ENCODE data around the gene SLC24A5.
A peak's percentile ranks its signal among the peaks of the same experiment; 100 is the strongest.

DNA sequence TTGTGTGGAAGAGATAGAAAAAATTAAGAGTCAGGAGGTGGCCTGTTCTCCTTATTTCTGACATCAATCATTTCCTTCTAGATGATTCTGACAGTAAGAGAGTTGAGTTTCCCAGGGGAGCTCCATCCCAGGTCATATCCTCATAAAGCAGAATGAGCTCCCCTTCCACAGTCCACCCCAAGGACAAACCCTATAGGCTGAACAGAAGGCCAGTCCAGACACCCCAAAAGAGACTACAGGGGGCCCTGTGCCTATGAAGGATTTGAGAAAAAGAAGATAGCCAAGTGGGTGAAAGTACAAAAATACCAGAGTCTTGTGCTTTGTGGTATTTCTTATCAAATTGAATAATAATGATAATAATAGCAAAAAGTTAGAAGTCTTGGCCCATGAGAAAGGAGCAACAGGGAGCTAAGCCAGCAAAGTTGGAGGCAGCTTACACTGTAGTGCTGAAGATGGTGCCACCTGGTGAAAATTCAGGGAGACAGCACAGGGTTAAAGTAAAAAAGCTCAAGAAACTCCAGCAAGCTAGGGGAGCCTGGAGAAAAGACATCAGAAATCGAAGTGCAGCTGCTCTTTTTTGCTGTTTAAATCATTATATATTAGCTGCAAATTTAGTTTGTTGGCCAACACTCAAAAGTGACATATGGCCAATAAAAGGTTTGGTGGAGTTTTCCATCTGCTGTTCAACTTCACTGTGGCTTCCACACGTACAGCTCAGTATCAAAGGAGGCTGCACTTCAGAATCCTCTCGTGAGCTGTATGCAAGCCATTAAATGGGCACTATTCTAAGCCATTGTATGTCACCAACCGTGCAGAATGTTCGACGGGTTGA is 35.8 kb upstream of the SLC24A5 start:
- TF ChIP-seq POLR2AphosphoS5 (IDR thresholded peaks at IDR 0.05; ENCODE audit: low read length) (no peak), RFX5 (IDR thresholded peaks at IDR 0.05; ENCODE audit: low read depth, low read length) (no peak)
- TF ChIP-seq, protein P1, sequence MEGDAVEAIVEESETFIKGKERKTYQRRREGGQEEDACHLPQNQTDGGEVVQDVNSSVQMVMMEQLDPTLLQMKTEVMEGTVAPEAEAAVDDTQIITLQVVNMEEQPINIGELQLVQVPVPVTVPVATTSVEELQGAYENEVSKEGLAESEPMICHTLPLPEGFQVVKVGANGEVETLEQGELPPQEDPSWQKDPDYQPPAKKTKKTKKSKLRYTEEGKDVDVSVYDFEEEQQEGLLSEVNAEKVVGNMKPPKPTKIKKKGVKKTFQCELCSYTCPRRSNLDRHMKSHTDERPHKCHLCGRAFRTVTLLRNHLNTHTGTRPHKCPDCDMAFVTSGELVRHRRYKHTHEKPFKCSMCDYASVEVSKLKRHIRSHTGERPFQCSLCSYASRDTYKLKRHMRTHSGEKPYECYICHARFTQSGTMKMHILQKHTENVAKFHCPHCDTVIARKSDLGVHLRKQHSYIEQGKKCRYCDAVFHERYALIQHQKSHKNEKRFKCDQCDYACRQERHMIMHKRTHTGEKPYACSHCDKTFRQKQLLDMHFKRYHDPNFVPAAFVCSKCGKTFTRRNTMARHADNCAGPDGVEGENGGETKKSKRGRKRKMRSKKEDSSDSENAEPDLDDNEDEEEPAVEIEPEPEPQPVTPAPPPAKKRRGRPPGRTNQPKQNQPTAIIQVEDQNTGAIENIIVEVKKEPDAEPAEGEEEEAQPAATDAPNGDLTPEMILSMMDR (IDR thresholded peaks at IDR 0.05 in 2 of 3, conservative IDR thresholded peaks at IDR 0.05 in 1 of 3; ENCODE audit: control insufficient read depth in 2 of 3, extremely low read depth in 1 of 3, insufficient read depth in 1 of 3, low read depth in 3 of 3, low read length in 3 of 3), result peak; percentile 44 to 52 (median 50)
- TF ChIP-seq, protein P2, sequence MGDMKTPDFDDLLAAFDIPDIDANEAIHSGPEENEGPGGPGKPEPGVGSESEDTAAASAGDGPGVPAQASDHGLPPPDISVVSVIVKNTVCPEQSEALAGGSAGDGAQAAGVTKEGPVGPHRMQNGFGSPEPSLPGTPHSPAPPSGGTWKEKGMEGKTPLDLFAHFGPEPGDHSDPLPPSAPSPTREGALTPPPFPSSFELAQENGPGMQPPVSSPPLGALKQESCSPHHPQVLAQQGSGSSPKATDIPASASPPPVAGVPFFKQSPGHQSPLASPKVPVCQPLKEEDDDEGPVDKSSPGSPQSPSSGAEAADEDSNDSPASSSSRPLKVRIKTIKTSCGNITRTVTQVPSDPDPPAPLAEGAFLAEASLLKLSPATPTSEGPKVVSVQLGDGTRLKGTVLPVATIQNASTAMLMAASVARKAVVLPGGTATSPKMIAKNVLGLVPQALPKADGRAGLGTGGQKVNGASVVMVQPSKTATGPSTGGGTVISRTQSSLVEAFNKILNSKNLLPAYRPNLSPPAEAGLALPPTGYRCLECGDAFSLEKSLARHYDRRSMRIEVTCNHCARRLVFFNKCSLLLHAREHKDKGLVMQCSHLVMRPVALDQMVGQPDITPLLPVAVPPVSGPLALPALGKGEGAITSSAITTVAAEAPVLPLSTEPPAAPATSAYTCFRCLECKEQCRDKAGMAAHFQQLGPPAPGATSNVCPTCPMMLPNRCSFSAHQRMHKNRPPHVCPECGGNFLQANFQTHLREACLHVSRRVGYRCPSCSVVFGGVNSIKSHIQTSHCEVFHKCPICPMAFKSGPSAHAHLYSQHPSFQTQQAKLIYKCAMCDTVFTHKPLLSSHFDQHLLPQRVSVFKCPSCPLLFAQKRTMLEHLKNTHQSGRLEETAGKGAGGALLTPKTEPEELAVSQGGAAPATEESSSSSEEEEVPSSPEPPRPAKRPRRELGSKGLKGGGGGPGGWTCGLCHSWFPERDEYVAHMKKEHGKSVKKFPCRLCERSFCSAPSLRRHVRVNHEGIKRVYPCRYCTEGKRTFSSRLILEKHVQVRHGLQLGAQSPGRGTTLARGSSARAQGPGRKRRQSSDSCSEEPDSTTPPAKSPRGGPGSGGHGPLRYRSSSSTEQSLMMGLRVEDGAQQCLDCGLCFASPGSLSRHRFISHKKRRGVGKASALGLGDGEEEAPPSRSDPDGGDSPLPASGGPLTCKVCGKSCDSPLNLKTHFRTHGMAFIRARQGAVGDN (IDR thresholded peaks at IDR 0.05), result no peak

Measured in GM12878 (cell line).